Ramos (cell line): ENCODE data around the gene ZNF69.
"Not testable (repeated sequence)": the region's sequence is repeated elsewhere in the genome, so short reads cannot be mapped to it uniquely, and the experiment has no call there.

Experiments
- in situ Hi-C: fragments of 300-500 bp; cut with MboI; formaldehyde crosslinking; loops from one replicate; pipeline ENCODE4 v1.14.3; 2022; ENCODE audit warnings: low sequenced_read_pairs; ENCODE audit not compliant: unreplicated experiment

The ZNF69 gene

GRCh38 chr19:11949201-11949600 is 61.6 kb downstream of the ZNF69 start:
- in situ Hi-C loops: no loop called here

- in situ Hi-C loops: not testable (repeated sequence)
Observed at GRCh38 chr19:11949614-11950080, 62.1 kb downstream of the ZNF69 start.

GRCh38 chr19:11950312-11950711 is 62.7 kb downstream of the ZNF69 start:
- in situ Hi-C loops: no loop called here
